Stimulated activated memory B cell treated with anti-CD40 and anti-IgM and Interleukin-4, amounts not matched to agents 10 μg/mL and 1 μg/mL and 100 μg/mL, for 72 hours (primary cell): ENCODE data around the gene PSTPIP1.

Experiments used
- ATAC-seq: fragments of 150-1000 bp; cut with Tn5 transposase; 2 replicates; pipeline ENCODE4 v1.10.0; 2021
- H3K27ac Mint-ChIP-seq: one replicate; pipeline ENCODE4 v1.8.0; 2022; ENCODE audit warnings: mild to moderate bottlenecking, mixed read lengths
- H3K27me3 Mint-ChIP-seq: one replicate; pipeline ENCODE4 v1.8.0; 2022; ENCODE audit warnings: mixed read lengths
- H3K36me3 Mint-ChIP-seq: one replicate; pipeline ENCODE4 v1.8.0; 2022; ENCODE audit warnings: mixed read lengths
- H3K4me1 Mint-ChIP-seq: one replicate; pipeline ENCODE4 v1.8.0; 2022; ENCODE audit warnings: mixed read lengths
- H3K4me3 Mint-ChIP-seq: one replicate; pipeline ENCODE4 v1.8.0; 2022; ENCODE audit warnings: mild to moderate bottlenecking, moderate library complexity, mixed read lengths
- H3K9me3 Mint-ChIP-seq: one replicate; pipeline ENCODE4 v1.8.0; 2022; ENCODE audit warnings: mixed read lengths

Gene PSTPIP1

GRCh38 chr15:77002954-77003912 lies 8.3 kb downstream of the PSTPIP1 start:
- Mint-ChIP-seq H3K4me1 (peaks cover 51% of the 10 kb centered on the region), H3K27me3 (no peaks in the 10 kb centered on the region), H3K4me3 (peak overlapping the region; percentile 40), H3K9me3 (peaks cover 3% of the 10 kb centered on the region), H3K27ac (peak overlapping the region; percentile 72), H3K36me3 (peaks cover 12% of the 10 kb centered on the region)
- ATAC-seq: peak; percentile 97

- Mint-ChIP-seq H3K27ac (peak overlapping the region; percentile 72), H3K4me1 (peaks cover 52% of the 10 kb centered on the region), H3K9me3 (peaks cover 3% of the 10 kb centered on the region), H3K4me3 (no peak overlapping the region), H3K27me3 (no peaks in the 10 kb centered on the region), H3K36me3 (peaks cover 12% of the 10 kb centered on the region)
- ATAC-seq: no peak
Measured at GRCh38 chr15:77004189-77004588, 9.3 kb downstream of the PSTPIP1 start.

- H3K36me3 Mint-ChIP-seq: peaks cover 18% of the 10 kb centered on the region
- peaks cover 65% of the 10 kb centered on the region for H3K4me1 Mint-ChIP-seq
- H3K9me3 Mint-ChIP-seq: peaks cover 3% of the 10 kb centered on the region
- no peaks in the 10 kb centered on the region for H3K27me3 Mint-ChIP-seq
- peak overlapping the region; percentile 30 for H3K27ac Mint-ChIP-seq
- no peak for ATAC-seq
- H3K4me3 Mint-ChIP-seq: no peak overlapping the region
Measured at GRCh38 chr15:77009176-77009575, 14.2 kb downstream of the PSTPIP1 start.

GRCh38 chr15:77009646-77010311 lies 14.9 kb downstream of the PSTPIP1 start:
- H3K4me3 Mint-ChIP-seq: no peak overlapping the region

GRCh38 chr15:77010312-77010686 lies 15.4 kb downstream of the PSTPIP1 start:
- H3K27ac Mint-ChIP-seq: peak overlapping the region; percentile 38
- no peak overlapping the region for H3K4me3 Mint-ChIP-seq
- no peaks in the 10 kb centered on the region for H3K9me3 Mint-ChIP-seq
- peaks cover 68% of the 10 kb centered on the region for H3K4me1 Mint-ChIP-seq
- H3K36me3 Mint-ChIP-seq: peaks cover 11% of the 10 kb centered on the region
- ATAC-seq: no peak
- H3K27me3 Mint-ChIP-seq: no peaks in the 10 kb centered on the region

More at GRCh38 chr15:77009646-77010311, 14.9 kb downstream of the PSTPIP1 start:
- ATAC-seq: no peak
- H3K27me3 Mint-ChIP-seq: no peaks in the 10 kb centered on the region
- H3K9me3 Mint-ChIP-seq: peaks cover under 1% of the 10 kb centered on the region
- H3K4me1 Mint-ChIP-seq: peaks cover 65% of the 10 kb centered on the region
- peak overlapping the region; percentile 38 for H3K27ac Mint-ChIP-seq
- peaks cover 12% of the 10 kb centered on the region for H3K36me3 Mint-ChIP-seq

GRCh38 chr15:77010857-77011256 lies 15.9 kb downstream of the PSTPIP1 start:
- Mint-ChIP-seq H3K27me3 (no peaks in the 10 kb centered on the region), H3K27ac (peak overlapping the region; percentile 38), H3K4me3 (no peak overlapping the region), H3K36me3 (peaks cover 11% of the 10 kb centered on the region), H3K9me3 (no peaks in the 10 kb centered on the region), H3K4me1 (peaks cover 73% of the 10 kb centered on the region)
- no peak for ATAC-seq

GRCh38 chr15:77012117-77012712 lies 17.3 kb downstream of the PSTPIP1 start:
- no peaks in the 10 kb centered on the region for H3K9me3 Mint-ChIP-seq
- H3K36me3 Mint-ChIP-seq: peaks cover 11% of the 10 kb centered on the region
- H3K27me3 Mint-ChIP-seq: no peaks in the 10 kb centered on the region
- ATAC-seq: no peak
- H3K27ac Mint-ChIP-seq: peak overlapping the region; percentile 75
- peaks cover 73% of the 10 kb centered on the region for H3K4me1 Mint-ChIP-seq
- no peak overlapping the region for H3K4me3 Mint-ChIP-seq

- Mint-ChIP-seq H3K36me3 (peaks cover 11% of the 10 kb centered on the region), H3K4me3 (peak overlapping the region; percentile 35), H3K4me1 (peaks cover 78% of the 10 kb centered on the region), H3K9me3 (no peaks in the 10 kb centered on the region), H3K27ac (peak overlapping the region; percentile 75), H3K27me3 (no peaks in the 10 kb centered on the region)
- ATAC-seq: no peak
Measured at GRCh38 chr15:77012868-77013267, 17.9 kb downstream of the PSTPIP1 start.

GRCh38 chr15:77013776-77014131 lies 18.8 kb downstream of the PSTPIP1 start:
- H3K36me3 Mint-ChIP-seq: peaks cover 20% of the 10 kb centered on the region
- peak overlapping the region; percentile 75 for H3K27ac Mint-ChIP-seq
- H3K9me3 Mint-ChIP-seq: no peaks in the 10 kb centered on the region
- H3K4me3 Mint-ChIP-seq: peak overlapping the region; percentile 32
- H3K27me3 Mint-ChIP-seq: no peaks in the 10 kb centered on the region
- H3K4me1 Mint-ChIP-seq: peaks cover 85% of the 10 kb centered on the region
- ATAC-seq: peak; percentile 88

GRCh38 chr15:77014132-77015081 lies 19.5 kb downstream of the PSTPIP1 start:
- no peaks in the 10 kb centered on the region for H3K9me3 Mint-ChIP-seq
- H3K27ac Mint-ChIP-seq: peak overlapping the region; percentile 75
- peak; percentile 87 for ATAC-seq
- peak overlapping the region; percentile 32 for H3K4me3 Mint-ChIP-seq
- H3K36me3 Mint-ChIP-seq: peaks cover 24% of the 10 kb centered on the region
- H3K4me1 Mint-ChIP-seq: peaks cover 85% of the 10 kb centered on the region
- H3K27me3 Mint-ChIP-seq: no peaks in the 10 kb centered on the region

GRCh38 chr15:77015646-77016320 lies 20.9 kb downstream of the PSTPIP1 start:
- Mint-ChIP-seq H3K36me3 (peaks cover 23% of the 10 kb centered on the region), H3K27me3 (no peaks in the 10 kb centered on the region), H3K27ac (peak overlapping the region; percentile 38), H3K4me3 (no peak overlapping the region), H3K9me3 (no peaks in the 10 kb centered on the region), H3K4me1 (peaks cover 85% of the 10 kb centered on the region)
- ATAC-seq: no peak

GRCh38 chr15:77016321-77016695 lies 21.4 kb downstream of the PSTPIP1 start:
- H3K9me3 Mint-ChIP-seq: no peaks in the 10 kb centered on the region
- H3K4me1 Mint-ChIP-seq: peaks cover 85% of the 10 kb centered on the region
- no peak for ATAC-seq
- no peak overlapping the region for H3K4me3 Mint-ChIP-seq
- no peaks in the 10 kb centered on the region for H3K27me3 Mint-ChIP-seq
- no peak overlapping the region for H3K27ac Mint-ChIP-seq
- peaks cover 23% of the 10 kb centered on the region for H3K36me3 Mint-ChIP-seq

GRCh38 chr15:77017091-77017660 lies 22.2 kb downstream of the PSTPIP1 start:
- no peaks in the 10 kb centered on the region for H3K9me3 Mint-ChIP-seq
- no peak for ATAC-seq
- peaks cover 26% of the 10 kb centered on the region for H3K36me3 Mint-ChIP-seq
- H3K4me1 Mint-ChIP-seq: peaks cover 85% of the 10 kb centered on the region
- no peaks in the 10 kb centered on the region for H3K27me3 Mint-ChIP-seq
- peak overlapping the region; percentile 24 for H3K27ac Mint-ChIP-seq
- no peak overlapping the region for H3K4me3 Mint-ChIP-seq
